Fibroblast of skin of left quadriceps (primary cell): ENCODE data around the gene PDXP.
"Not testable (repeated sequence)": the region's sequence is repeated elsewhere in the genome, so short reads cannot be mapped to it uniquely, and the experiment has no call there.

Experiments
- DNase-seq, 2 experiments: peaks; one replicate each; pipeline ENCODE4 v3.0.0-alpha.2; 2013; ENCODE audit warnings: low read depth in 2 of 2

Gene PDXP, protein sequence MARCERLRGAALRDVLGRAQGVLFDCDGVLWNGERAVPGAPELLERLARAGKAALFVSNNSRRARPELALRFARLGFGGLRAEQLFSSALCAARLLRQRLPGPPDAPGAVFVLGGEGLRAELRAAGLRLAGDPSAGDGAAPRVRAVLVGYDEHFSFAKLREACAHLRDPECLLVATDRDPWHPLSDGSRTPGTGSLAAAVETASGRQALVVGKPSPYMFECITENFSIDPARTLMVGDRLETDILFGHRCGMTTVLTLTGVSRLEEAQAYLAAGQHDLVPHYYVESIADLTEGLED

DNA sequence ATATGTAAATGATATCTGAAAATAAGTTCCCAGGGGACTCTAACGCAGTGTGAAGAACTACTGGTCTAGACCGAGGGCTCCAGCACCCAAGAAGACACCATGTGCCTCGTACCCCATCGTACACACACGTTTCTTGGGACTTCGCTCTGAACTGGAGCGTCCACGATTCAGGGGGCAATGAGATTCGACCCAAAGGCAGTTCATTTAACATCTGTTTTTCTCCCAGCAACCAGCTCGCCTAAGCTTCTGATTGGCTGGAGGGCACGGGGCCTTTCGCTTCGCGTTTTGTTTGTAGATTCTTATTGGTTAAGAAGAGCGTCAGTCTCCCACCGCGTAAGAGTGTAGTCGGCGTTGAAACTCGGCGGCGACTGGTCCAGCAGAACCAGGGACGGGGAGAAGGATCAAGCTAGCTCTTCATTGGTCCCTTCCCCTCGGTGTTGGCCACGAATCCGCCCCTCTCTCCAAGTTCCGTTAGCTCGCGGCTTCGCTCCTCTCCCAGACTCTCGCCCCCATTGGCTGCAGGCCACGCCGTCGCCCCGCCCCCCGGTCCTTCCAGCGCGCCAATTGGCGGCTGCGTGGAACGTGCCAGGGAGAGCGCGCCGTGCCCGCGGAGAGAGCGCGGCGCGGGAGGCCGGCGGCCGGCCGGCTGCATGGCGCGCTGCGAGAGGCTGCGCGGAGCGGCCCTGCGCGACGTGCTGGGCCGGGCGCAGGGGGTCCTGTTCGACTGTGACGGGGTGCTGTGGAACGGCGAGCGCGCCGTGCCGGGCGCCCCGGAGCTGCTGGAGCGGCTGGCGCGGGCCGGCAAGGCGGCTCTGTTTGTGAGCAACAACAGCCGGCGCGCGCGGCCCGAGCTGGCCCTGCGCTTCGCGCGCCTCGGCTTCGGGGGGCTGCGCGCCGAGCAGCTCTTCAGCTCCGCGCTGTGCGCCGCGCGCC, at the start of gene PDXP:
Gene PDXP, plus strand, starts transcription at position 591 of the 933 bp plus-strand sequence. Its CDS starts 60 bp downstream, at position 651.
- peak; percentile 100 for DNase-seq

DNA sequence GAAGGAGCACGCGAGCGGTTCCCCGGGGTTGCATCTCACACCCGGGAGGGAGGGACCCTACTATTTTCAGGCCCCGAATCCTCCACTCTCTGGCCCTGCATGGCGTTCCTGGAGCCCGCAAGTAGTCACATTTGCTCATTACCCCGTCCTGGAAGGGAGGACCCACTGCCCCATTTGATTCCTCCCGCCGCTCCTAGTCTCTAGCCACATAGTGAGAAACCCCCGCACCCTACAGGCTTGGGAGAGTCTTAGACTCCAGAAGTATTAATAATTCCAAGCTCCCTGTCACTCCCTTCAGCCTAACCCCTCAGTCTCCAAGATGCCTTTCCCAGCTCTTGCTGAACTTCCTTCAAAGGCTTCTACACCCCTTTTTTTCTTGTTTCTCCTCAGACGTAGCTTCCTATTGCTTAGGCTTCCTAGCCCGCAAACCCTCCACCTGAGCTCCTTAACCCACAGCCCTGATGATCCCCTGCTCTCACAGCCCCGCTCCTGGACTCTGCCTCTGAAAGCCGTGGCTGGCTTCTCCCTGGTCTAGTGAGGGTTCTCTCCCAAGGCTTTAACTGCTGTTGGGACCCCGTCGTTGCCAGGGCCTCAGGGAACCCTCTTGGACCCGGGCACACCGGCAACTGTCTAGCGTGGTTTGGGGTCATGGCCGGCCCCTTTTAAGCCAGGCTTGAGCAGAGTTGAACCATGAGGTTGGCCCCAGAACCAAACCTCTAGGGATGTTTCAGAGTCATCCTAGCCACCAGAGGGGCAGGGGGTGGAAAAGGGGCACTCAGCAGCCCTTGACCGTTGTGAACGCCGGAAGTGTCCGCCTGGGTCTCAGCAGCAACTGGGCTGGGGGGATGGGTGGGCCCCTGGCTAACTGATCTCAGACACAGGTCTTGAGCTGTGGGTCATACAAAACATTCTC, 49.0 kb upstream of the PDXP start:
- no peak for DNase-seq

DNA sequence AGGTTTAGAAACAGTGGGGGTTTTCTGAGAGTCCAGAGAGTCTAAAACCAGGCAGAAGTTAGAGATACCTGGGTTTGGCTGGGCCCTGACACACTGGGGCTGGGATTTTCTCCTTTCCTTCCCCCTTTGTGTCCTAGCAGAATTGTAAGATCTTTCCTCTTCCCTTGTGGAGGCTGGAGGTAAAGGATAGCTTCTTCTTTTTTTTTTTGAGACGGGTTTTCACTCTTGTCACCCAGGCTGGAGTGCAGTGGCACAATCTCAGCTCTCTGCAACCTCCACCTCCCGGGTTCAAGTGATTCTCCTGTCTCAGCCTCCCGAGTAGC, 48.4 kb upstream of the PDXP start:
- DNase-seq = not testable (repeated sequence)

DNA sequence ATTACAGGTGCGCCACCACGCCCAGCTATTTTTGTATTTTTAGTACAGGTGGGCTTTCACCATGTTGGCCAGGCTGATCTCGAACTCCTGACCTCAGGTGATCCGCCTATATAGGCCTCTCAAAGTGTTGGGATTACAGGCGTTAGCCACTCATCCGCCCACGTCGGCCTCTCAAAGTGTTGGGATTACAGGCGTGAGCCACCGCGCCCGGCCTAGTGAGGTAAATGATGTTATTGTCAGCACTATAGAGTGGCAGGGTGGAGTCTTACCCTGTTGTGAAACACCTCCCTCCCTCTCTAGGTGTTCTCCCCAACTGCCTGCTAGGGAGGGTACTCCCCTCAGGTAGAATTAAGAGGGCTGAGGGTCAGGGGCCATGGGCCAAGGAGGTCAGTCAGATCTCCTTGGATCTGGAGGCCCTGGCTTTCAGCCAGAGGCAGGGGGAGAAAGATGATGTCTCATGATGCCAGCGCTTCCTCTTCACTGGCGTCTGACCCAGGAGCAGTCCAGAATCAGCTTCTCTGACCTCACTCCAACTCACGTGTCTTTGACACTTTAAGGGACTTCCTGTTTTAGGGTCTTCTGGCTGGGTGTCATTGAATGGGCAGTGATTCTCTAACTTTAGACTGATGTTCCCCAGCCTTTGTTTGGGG, 47.9 kb upstream of the PDXP start:
- no peak for DNase-seq

DNA sequence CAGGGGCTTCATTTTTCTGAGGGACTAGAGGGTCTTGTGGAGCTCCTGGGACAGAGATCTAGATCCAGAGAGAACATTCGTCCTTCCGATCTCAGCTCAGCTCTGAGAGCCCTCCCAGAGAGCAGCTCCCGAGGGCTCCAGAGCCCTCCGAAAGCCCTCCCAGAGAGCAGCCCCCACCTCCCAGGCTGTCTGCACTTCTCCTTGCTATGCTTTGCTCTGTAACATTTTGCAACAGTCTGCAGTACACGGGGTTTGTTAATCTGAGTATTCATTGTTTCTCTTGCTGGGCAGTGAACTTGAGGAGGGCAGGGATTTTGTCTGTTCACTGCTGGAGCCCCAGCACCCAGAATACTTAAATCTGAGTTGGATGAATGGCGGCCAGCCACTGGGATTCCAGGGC, 47.3 kb upstream of the PDXP start:
- DNase-seq = no peak

DNA sequence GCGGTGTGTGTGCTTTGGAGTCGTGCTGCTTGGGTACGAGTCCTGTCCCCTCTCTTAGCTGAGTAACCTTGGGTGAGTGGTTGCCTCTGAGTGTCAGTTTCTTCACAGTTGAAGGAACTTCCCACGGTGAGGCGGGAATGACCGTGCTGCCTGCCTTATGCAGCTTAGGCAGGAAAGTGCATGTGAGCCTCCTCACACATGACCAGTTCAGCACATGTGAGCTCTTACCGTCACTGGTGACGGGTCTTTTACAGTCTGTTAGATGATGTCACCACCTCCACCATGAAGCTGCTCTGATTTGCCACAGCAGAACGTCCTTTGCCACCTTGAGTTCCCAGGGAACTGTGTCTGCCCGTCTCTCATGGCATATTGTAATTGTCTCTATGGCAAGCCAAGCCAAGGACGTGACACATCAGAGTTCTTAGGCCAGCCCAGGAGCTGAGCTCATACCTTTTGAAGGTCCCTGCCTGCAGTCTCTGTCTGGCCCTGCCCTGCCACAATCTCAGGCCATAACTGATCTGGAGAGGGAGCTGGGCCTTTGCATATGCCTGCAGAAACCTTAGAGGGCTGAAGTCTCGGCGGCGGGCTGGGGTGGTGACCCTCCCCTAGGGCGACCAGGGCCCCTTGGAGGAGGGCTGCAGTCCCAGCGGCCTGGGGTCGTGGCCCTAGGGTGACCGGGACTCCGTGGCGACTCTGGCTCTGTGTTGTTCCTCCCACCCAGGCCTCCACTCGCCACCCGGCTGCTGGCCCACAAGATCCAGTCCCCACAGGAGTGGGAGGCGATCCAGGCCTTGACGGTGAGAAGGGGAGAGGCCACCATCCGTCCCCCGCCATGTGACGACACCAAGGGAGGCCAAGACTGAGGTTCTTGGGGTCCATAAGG, 42.1 kb upstream of the PDXP start:
- no peak for DNase-seq

DNA sequence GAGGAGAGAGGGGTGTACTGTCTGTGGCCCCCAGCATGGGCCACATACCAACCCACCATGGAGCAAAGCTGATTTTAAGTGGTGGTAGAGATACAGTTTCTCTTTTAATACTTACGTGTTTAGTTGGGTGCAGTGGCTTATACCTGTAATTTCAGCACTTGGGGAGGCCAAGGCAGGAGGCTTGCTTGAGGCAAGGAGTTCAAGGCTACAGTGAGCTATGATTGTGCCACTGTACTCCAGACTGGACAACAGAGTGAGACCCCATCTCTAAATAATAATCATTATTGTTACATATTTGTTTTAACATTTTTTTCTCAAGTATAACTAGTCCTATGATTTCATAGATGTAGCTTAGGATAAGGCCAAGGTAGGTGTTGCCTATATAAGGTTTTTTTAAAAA, 41.1 kb upstream of the PDXP start:
- DNase-seq = no peak

DNA sequence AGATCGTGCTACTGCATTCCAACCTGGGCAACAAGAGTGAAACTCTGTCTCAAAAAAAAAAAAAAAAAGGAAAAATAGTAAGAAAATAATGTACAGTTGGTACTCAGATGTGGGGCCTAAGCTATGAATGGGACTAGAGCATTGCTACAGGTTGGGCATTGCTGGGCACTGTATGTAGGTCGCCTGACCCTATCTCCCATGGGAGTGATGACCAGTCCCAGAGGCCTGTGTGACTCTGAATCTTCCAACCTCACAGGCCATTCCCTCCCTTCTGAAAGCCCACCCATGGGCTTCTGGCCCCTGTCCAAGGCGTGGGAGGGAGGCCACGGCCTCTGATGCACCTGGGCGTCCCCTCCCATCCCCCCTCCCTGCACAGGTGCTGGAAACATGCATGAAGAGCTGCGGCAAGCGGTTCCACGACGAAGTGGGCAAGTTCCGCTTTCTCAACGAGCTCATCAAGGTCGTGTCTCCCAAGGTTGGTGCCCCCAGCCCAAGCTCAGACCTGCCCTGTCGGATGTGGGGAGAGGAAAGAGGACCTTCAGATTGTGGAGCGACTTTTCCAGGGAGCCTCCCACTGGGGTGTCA, 40.4 kb upstream of the PDXP start:
- DNase-seq = no peak

DNA sequence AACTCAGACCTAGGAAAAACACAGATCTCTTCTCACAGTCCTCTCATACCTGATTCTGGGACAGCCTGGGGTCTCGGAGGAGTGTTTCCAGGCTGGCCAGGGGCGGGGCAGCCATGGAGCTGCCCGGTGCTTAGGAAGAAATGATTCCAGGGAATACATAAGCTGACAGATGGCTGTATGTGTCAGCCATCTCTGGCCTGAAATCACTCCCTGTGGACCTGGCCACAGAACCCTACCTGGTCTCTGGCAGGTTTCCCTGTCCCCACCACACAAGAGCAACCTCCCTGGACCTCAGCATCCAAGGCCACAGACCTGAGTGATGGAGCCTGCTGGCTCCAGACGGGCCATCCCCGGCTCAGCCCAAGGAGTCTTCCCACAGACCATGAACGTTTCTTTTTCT, 39.8 kb upstream of the PDXP start:
- DNase-seq = no peak

DNA sequence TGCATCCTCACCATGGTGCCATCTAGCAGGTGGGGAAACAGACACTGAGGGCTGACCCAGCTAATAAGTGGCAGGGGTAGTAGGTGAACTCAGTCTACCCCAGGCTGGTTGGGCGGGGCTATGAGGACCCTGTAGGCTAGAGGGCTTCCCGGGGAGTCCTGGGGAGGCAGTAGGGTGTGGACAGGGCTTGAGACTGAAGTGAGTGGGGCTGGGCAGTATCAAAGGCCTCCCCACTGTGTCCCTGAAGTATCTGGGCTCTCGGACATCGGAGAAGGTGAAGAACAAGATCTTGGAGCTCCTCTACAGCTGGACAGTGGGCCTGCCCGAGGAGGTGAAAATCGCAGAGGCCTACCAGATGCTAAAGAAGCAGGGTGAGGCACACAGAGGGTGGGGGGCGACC, 38.5 kb upstream of the PDXP start:
- DNase-seq = no peak

DNA sequence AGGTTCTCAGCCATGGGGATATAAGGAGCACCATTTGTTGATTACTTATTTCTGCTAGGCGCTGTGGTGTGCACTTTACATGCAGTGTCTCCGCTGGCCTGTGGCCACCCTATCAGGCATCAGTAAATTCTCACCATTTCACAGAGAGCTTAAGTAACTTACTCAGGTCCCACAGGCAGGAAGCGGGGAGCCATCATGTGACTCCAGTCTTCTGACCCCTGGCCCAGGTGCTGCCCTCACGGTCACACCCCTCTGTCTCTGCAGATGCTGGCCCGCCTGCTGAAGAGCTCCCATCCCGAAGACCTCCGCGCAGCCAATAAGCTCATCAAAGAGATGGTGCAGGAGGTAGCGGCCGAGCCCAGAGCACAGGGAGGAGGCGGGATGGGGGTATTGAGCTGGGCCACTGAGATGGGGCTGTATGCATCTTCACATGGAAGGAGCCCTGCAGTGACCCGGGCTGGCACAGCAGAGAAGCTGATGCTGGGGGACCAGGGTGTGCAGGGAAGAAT, 37.1 kb upstream of the PDXP start:
- DNase-seq = no peak

DNA sequence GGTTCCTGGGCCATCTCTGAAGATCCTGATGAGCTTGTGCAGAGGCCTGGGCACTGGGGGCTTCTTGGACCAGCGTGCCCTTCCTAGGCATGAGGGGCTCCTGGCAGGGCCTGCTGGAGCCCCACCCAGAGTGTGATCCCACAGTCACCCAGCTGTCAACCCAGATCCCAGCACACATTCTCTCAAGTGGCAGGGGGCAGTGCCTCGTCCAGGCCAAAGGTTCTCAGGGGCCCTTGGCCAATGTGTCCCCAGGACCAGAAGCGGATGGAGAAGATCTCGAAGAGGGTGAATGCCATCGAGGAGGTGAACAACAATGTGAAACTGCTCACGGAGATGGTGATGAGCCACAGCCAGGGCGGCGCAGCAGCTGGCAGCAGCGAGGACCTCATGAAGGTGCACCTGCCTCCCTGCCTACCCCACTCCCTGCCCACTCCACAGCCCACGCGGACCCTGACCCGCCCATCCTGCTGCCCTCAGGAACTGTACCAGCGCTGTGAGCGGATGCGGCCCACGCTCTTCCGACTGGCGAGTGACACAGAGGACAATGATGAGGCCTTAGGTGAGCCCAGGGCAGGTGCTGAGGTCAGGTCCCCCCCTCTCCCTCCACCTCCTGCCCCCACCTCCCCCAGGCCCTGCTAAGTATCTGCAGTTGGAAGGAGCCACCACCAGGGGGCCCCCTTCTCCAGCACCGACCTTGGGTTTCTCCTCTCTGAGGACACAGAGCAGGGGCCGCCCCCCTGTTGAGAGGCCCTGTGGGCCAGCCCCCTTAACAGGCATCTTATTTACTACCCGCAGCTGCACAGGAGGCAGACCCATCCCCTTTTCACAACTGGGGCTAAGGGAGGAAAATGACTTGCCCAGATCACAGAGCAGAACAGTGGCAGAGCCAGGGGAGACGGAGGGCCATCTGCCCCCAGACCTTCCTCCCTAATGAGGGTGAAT, 35.2 kb upstream of the PDXP start:
- no peak for DNase-seq

DNA sequence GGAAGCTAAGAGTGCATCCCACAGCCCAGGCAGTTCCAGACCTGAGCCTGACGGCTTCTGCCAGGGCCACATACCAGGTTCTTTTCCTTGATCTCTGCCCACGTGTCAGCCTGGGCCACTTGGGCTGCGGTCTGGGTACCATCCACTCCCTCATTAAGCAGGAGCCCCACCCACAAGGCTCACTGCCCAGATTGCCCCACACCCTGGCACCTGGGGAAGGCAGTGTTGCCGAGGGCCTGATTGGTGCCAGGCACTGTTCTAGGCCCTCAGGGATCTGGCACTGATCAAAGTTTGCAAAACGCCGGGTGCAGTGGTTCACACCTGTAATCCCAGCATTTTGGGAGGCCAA, 34.5 kb upstream of the PDXP start:
- no peak for DNase-seq

DNA sequence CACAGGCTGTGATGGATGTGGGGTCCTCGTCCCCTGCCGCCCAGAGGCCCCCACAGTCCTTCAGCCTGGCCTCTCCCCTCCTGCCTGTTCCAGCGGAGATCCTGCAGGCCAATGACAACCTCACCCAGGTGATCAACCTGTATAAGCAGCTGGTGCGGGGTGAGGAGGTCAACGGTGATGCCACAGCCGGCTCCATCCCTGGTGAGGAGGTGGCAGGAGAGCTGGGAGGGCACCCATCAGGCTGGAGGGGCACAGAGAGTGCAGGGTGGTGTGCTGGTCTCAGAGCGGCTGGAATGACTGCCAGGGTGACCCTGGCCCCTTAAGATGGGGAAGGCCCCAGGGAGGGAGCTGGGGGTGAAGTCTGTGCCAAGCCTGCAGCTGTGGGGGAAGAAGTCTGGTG, 33.6 kb upstream of the PDXP start:
- no peak for DNase-seq

DNA sequence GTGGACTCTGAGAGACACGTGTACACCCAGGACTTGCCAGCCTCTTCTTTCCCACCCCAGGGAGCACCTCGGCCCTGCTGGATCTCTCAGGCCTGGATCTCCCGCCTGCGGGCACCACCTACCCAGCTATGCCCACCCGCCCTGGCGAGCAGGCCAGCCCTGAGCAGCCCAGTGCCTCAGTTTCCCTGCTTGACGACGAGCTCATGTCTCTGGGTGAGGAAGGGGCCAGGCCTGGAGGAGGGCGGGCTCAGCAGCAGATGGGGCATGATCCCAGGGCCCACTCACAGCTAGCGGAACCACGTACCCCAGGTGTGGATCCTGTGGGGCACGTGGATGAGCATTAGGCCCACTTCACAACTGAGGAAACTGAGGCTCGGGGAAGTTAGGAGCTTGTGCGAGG, 32.8 kb upstream of the PDXP start:
- no peak for DNase-seq

DNA sequence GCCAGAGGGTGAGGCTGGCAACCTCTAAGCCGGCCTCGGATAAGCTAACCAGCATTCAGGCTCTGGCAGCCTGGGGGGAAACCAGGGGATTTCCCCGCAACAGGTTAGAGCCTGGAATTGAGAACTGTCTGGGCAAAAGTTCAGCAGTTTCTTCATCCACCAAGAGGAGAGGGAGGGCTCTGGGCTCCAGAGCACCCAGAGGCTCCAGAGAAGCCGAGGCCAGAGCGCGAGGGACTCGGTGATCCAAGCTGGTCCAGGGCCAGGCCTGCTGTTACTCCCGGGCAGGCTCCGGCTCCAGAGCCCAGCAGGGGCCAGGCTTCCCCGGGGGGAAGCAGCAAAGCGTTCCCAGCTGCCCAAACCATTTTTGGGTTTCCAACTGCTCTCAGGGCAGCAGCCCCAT, 32.4 kb upstream of the PDXP start:
- no peak for DNase-seq

DNA sequence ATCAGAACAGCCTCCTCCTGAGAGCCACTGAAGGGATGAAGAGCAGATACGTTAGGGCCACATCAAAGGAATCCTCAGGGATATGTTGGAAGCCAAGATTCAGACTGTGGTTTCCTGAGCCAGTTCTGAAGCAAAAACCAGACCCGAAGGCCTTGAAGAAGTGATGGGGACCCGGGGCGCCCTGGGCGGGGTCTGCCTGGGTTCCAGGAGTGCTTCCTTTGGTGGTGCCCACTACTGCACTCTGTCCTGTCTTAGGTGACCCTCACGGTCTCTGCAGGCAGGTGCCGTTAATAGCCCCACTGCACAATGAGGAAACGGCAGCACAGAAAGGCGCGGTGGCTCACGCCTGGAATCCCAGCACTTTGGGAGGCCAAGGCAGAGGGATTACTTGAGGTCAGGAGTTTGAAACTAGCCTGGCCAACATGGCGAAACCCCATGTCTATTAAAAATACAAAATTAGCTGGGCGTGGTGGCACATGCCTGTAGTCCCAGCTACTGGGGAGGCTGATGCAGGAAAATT, 31.9 kb upstream of the PDXP start:
- no peak for DNase-seq

DNA sequence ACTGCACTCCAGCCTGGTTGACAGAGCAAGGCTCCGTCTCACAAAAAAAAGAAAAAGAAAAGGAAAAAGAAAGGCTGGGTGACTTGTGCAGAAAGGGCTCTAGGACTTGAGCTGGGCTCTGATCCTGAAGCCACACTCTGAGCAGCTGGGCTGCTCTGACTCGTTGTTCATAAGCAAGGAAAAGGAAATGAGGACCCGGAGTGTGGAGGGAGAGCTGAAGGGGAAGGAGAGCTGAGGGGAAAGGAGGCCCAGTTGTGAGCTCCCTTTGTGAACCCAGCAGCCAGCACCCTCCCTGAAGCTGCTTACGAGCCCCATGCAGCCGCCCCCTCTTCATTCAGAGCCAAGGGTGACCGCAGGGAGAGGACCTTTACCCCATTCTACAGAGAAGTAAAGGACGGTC, 31.4 kb upstream of the PDXP start:
- DNase-seq = no peak

DNA sequence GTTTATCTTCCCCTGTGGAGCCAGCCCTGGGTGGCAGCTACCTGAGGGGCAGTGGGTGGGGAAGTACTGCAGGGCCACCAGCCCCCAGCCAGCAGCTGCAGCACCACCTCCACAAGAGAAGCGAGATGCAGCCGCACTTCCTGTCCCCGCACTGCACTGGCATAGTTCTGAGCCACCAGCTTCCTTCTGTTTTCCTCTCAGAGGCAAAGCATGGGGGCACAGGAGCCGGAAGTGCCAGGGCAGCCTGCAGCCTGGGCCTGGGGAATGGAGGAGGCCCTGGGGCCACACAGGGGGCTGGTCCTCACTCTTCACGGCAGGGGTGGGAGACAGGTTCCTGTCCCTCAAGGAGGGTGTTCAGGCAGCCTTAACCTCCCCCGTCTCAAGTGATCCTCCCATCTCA, 31.0 kb upstream of the PDXP start:
- DNase-seq = no peak
